Fibroblast of skin of back (primary cell): Measurements from ENCODE around the gene RAB6A.

ENCODE experiments used
- DNase-seq: peaks from one replicate; pipeline ENCODE4 v3.0.0-alpha.2; 2013

RAB6A gene

DNA sequence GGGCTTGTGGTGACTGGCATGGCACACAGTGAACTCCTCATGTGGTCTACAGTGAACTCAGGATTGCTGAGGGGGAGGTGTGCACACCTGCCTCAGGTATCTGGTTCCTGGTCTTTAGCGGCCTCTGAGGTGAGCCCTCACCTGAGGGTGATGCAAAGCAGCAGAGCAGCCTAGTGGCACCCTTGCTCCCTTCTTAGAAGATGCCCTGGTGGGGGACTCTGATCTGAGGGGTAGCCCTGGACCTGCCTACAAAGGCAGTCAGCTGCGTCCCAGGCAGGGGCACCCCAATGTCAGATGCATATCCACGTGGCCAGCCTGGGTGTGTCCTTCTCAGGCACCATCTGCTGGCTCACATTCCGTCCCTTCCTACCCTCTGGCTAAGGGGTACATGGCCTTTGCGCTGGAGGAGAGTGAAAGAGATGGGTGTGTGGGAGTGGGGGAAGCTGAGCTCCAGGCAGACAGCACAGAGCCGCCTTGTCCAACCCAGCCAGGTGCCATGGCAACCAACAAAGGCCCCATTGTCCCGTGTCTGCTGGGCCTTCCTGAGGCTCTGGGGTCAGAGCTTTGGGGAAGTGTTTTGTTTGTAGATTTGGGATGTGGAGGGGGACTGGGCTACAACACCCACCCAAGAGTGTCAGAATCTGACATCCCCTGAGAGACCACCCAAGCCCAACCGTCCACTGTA lies 108.7 kb downstream of the RAB6A start:
- no peak for DNase-seq

DNA sequence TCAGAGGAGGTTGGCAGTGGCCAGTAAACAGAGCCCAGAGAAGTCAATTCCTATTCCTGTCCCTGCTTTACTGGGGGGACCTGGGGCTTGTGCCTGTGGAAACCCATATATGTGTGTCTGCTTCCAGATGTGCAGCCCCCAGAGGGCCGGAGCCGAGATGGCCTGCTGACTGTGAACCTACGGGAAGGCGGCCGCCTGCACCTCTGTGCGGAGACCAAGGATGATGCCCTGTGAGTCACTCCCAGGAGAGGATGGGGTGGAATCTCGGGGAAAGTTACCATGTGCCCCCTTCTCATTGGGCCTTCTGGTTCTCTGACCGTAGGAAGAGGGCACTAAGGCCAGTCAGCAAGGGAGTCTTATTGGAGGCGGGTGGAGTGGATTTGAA lies 109.2 kb downstream of the RAB6A start:
- no peak for DNase-seq

DNA sequence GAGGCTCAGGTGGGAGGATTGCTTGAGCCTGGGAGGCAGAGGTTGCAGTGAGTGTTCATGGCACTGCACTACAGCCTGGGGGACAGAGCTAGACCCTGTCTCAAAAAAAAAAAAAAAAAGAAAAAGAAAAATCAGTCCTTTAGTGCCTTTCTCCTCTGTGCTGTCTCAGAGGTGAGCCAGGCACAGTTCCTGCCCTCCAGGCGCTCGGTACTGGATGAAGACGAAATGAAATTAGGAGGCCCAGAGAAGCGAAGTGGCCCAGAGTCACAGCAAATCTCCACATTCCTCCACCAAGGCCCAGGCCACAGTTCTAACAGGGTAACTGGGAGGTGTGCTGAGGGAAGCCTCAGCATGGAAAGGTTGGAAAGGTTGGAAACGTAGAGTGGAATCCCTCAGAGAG lies 109.6 kb downstream of the RAB6A start:
- DNase-seq = no peak

DNA sequence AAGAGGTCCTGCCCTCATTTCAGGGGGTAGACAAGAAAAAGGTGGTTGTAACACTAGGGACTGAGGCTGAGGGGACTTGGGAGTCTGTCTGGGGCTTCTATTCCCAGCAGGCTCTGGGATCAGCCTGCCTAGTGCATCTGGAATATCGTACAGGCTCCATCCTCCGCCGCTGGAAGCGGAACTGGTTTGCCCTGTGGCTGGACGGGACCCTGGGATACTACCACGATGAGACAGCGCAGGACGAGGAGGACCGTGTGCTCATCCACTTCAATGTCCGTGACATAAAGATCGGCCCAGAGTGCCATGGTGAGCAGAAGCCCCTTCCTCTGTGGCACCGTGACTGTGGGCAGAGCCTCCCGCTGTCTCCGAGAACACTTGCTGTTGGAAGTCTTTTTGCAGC lies 110.5 kb downstream of the RAB6A start:
- no peak for DNase-seq

DNA sequence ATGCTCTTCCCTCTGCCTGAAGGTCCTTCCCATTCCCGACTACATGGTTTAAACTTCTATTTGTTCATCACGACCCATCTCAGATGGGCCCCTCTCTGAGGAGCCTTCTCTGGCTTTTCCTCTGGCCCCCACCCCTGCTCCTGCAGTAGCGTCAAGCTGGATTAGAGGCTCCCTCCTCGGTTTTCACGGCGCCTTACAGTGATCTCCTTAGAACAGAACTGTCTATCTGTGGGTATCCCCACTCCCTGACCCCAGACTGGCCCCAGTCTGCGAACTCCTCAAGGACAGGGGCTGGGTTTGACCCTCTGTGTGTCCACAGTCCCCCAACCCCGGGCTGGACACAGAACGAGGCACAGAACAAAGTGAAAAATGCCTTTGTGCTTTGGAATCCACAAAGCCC lies 111.7 kb downstream of the RAB6A start:
- no peak for DNase-seq

DNA sequence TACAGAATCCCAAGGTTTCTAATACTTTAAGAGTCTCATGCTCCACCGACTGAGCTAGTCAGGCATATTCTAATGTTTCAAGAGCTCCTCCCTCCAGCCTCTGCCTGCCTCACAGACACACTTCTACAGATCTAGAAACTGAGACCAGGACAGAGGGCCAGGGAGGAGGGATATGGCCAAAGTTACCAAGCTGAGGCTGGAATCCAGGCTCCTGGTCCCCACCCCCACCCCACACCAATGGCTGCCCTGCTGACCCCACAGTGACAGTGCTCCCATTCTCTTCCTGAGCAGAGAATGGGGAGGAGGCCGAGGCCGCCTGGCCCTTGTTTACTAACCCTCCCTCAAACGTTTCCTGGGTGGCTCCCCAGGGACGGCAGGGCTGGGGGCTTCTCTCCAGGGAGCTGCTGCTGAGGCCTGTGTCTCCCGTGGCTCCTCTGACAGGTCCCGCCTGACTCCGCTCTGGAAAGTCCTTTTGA lies 112.3 kb downstream of the RAB6A start:
- no peak for DNase-seq

DNA sequence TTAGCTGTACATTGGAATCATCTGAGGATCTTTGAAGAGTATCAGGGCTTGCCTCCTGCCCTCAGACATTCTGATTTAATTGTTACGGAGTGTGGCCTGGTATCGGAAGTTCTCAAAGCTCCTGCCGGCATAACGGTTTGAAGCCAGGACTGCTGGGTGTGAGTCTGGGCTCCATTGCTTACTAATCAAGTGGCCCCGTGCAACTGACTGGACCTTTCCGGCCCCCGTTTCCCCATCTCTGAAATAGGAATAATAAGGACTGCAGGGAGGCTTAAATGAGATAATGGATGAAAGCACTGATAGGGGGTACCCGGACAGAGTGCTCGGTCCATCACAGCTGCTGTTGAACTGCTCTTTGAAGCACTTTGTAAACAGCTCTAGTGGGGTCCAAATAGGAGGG lies 112.8 kb downstream of the RAB6A start:
- no peak for DNase-seq

DNA sequence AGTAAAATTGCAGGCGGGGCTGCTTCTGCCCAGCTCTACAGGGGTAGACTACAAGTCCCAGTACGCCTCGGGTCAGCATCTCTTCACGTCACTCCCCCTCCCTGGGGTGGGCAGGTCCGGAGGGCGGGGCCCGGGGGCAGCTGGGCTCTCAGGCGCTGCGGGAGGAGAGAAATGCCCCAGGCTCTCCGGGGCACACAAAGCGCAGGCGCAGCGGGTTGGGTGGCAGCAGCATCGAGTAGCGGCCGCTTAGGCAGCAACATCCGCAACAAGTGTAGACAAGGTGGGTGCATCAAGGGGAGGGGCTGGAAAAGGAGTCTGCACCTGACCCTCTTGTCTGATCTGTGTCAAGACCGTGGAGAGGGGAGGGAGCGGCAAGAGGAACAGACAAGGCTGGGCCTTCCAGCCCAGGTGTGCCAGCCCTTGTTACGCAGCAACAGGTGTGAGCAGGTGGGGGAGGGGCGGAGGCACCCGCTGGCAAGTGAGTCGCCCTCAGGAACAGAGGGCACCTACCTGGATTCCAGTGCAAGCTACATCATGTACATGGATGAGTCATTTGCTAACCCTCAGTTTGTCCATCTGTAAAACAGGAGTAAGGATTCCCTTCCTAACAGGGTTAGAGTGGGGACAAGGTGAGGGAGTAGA lies 113.3 kb downstream of the RAB6A start:
- DNase-seq = peak; percentile 82

DNA sequence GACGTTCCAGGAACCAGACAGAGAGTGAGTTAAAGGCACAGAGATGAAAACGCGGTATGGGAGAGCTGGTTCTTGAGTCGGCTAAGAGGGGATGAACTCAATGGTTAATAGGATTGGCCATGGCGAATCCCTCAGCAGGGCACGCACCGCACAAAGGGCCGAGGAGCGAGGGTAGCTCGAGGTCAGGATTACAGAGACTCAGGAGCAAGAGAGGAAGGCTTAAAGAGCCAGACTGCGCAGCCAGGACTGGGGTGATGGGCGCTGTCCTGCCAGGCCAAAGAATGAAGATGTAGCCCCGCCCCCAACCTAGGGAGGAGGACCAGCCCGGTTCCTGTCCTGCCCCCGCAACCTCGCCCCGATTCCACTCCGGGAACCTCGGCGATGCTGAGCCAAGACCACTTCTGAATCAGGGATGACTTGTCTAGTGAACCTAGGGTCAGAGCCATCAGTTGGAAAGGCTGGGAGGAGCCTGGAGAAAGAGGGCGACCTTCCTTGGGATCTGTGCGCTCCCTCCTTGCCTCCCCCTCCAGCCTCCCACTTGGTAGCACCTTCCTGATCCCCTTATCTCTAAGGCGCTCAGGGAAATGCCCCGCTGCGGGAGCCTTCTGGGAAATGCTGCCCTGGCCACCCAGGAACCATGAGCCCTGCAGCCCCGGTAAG lies 114.8 kb downstream of the RAB6A start, which contains the start of gene PLEKHB1:
Gene PLEKHB1 (plus strand): TSS at position 610 of the 660 bp plus-strand sequence. CDS start 28 bp downstream, at position 638.
- DNase-seq = no peak

DNA sequence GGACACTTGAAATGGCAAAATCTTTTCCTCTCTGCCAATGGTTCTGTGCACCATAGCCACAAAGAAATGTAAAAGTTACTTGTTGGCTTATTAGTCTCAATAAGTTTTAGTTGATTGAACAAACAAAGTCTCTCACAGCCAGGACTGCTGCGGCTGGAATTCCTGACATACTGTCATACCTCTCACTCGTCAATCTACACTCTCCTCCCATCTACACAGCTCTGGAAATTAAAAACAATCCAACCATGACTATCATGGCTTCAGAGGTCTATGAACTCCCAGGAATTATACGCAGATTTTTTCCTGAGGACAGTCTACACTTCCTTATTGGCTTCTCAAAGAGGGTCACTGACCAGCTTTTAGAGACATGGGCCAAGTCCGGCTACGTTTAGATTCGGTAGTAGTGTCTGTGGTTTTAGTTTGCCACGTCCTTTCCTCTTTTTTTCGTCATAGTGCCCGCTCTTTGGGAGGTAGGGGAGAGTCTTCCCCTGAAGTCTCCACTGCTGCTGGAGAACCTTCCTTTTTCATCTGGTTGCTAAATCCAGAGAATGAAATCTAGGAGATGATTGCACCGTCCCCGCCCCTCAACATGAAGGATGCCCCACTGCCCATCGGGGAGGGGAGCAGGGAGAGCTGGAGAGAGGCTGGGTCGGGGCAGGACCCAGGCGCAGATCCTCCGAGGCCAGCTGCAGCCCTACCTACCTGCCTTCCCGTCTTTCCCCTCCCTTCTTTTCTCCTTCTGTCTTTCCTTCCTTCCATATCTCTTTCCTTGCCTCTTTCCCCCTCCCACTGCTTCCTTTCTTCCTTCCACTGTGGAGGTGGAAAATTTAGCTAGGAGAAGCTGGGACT lies 115.5 kb downstream of the RAB6A start:
- peak; percentile 36 for DNase-seq

DNA sequence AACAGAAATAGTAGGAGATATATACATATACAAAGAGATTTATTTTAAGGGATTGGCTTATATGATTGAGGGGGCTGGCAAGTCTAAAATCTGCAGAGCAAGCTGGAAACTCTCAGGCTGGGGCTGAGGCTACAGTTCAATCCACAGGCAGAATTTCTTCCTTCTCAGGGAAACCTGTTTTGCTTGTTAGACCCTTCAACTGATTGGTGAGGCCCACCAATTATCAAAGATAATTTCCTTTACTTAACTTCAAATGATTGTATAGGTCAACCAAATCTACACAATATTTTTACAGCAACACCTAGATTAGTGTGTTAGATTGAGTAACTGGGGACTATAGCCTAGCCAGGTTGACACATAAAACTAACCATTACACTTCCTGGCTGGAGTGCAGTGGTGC lies 119.2 kb downstream of the RAB6A start:
- no peak for DNase-seq

DNA sequence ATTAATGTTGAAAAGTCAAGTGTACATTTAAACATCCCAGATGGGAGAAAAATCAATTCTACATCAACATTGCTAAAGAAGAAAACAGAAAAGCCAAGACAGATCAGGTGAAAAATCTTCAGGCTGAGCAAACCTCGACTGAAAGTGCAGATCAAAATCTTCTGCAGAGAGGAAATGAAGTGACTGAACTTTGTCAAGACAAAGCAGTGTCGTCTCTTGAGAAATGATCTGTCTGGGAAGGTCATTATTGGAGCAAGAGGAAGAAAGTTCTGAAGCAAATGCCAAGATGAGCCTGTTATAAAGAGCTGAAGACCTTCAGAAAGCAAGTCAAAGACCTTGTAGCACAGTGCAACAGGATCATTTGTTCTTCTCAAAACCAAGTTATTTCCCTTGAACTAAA lies 120.3 kb downstream of the RAB6A start:
- DNase-seq = no peak

DNA sequence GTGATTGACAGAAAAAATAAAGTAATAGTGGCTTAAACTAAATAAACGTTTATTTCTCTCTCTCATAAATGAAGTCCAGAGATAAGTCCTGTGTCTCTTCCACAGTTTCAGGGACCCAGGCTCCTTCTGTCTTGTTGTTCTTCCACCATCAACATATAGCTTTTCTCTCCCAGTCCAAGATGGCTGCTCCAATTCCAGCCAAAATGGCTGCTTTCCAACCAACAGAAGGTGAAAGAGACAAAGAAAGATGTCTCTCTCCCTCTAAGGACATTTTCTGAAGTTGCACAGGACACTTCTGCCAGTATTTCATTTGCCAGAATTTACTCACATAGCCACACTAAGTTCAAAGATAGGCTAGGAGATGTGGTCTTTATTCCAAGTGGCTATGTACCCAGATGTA lies 123.9 kb downstream of the RAB6A start:
- DNase-seq = no peak

DNA sequence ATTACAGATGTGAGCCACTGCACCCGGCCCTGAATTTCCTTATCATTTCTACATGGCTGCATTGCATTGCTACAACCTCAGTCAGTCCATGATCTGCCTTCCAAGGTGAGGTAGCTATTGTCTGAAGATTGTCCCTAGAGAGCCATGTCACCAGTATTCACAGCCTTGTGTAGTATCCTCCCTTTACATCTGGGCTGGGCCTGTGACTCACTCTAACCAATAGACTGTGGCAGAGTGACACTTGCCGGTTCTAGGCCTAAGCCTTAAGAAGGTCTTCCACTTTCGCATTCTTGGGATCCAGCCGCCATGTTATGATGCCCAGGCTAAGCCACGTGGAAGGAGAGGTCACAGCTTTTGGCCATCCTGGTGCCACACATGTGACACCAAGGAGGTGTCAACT lies 124.6 kb downstream of the RAB6A start:
- no peak for DNase-seq

DNA sequence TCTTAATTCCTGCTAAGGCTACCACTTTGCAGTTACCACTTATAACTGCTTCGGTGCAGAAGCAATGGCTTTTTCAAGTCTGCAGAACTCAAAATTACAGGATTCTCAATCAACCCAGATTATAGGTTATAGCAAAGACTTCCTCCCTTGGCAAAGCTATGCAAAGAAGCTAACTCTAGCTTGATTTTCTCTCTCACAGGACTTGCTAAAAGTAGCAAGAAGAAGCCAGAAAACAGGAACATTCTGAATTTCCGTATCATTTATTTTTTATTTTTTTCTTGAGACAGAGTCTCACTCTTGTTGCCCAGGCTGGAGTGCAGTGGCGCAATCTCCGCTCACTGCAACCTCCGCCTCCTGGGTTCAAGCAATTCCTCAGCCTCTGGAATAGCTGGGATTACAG lies 125.2 kb downstream of the RAB6A start:
- DNase-seq = no peak

DNA sequence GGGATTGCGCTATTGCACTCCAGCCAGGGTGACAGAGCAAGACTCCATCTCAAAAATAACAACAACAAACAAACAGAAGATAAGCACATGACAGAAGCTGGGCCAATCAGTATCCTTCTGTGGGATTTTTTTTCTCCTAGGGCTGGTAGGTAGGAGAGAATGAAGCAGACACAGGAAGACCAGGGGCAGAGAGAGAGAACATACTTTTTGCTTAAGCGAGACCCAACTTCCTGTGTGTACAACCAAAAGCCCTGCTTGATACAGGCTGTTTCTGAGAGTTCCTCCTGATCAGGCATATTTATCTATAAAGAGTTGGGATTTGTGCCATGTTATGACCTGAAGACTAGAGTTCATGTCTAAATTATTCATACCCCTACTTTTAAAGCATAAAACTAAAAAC lies 126.9 kb downstream of the RAB6A start:
- no peak for DNase-seq

DNA sequence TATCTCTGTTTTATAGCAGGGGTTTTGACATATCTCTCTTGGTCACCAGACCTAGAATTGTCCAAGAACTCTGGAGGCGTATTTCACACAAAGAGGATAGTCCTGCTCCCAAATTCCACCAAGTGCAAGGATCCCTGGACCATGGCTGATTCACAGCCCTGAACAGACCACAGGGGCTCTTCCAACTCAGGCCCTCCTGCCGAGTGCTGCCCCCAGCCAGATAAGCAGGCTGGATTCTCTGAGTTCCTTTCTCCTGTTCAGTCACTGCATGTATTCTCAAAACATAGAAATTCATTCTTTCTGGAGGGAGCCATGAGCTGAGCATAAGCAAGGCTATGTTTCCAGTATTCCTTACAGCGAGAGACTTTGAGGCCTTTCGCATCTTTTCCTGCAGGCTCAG lies 127.9 kb downstream of the RAB6A start:
- peak; percentile 19 for DNase-seq

DNA sequence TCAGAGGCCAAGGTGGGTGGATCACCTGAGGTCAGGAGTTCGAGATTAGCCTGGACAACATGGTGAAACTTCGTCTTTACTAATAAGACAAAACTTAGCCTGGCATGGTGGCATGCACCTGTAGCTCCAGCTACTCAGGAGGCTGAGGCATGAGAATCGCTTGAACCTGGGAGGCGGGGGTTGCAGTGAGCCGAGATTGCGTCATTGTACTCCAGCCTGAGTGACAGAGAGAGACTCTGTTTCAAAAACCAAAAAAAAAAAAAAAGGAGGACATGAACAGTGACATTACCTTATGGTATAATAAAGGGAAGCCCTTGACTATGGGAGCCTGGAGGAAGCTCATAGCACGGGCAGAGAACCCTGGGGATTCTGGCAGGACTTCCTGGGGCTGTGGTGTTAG lies 131.0 kb downstream of the RAB6A start:
- no peak for DNase-seq

DNA sequence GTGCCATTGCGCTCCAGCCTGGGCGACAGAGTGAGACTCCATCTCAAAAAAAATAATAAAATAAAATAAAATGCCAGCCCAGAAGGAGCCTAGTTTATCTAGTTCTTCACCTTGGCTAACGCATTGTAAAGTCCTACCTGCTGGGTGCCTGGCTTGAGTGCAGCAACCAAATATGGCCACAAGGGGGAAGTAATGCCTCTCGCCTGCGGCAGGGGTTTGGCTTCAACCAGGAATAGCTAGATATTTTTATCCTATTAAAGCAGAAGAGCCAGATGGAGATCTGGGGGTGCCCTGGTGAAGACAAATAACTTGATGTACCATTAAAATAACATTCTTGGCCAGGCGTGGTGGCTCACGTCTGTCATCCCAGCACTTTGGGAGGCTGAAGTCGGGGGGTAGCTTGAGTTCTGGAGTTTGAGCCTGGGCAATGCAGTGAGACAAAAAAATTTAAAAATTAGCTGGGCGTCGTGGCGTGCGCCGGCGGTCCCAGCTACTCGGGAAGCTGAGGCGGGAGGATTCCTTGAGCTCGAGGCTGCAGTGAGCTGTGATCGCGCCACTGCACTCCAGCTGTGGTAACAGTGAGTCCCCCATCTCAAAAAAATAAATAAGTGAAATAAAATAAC lies 135.1 kb downstream of the RAB6A start:
- peak; percentile 65 for DNase-seq
